ENCODE results near the gene WNT2B. TPM values are rescaled to one million over a fixed set of nuclear protein-coding genes. Genes with fewer than 3 reads are reported as not detected.
A peak's percentile ranks its signal among the peaks of the same experiment; 100 is the strongest.

The WNT2B gene
- total and polyA plus RNA-seq, 2 donors (not counting 1 experiment from before 2014, with no cell fraction given): 0.54 to 5.2 TPM

DNA sequence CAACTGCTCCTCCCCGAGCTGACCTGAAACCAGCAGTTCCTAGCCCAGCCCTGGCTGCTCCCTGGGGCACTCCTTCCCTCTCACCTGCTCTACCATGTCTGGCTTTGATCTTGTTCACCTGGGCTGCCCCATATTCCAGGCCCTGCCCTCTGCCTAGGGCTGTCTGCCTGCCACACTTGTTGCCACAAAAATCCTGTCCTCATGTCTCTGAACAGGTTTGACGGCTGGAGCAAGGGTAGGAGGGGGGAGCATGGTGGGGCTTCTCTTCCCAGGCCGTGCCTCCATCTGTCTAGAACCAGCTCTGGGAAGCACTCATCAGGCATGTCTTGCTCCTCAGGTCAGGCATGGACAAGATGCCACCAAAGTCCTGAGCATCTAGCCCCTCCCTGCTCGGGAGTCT, 44.3 kb upstream of the WNT2B start:
- intact Hi-C loops (cut with micrococcal nuclease): loop anchor here (10.0 kb wide), 1 partner anchor 210 kb away; the partner anchor contains the start of gene MOV10
- TF ChIP-seq EZH2 (IDR thresholded peaks at IDR 0.05; ENCODE audit: borderline replicate concordance, insufficient read depth, low read depth, low read length, poor library complexity, severe bottlenecking): no peak
- TF ChIP-seq, protein P1, sequence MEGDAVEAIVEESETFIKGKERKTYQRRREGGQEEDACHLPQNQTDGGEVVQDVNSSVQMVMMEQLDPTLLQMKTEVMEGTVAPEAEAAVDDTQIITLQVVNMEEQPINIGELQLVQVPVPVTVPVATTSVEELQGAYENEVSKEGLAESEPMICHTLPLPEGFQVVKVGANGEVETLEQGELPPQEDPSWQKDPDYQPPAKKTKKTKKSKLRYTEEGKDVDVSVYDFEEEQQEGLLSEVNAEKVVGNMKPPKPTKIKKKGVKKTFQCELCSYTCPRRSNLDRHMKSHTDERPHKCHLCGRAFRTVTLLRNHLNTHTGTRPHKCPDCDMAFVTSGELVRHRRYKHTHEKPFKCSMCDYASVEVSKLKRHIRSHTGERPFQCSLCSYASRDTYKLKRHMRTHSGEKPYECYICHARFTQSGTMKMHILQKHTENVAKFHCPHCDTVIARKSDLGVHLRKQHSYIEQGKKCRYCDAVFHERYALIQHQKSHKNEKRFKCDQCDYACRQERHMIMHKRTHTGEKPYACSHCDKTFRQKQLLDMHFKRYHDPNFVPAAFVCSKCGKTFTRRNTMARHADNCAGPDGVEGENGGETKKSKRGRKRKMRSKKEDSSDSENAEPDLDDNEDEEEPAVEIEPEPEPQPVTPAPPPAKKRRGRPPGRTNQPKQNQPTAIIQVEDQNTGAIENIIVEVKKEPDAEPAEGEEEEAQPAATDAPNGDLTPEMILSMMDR (IDR thresholded peaks at IDR 0.05): no peak
- H3K4me1 ChIP-seq (ENCODE audit: control insufficient read depth in 2 of 2, insufficient read depth in 2 of 2, low read length in 2 of 2): peaks cover 27 to 40% of the 10 kb centered on the region in 2 donors
- H3K27ac ChIP-seq (ENCODE audit: low read length in 2 of 2): no peak overlapping the region
- ChIA-PET POLR2A (no interaction called here), CTCF (interaction anchor here (1.0 to 3.2 kb wide), 2 partner anchors 74 to 118 kb away, joined by 3 to 17 read pairs; no protein-coding TSS in a partner anchor)
- no peak overlapping the region for H2AFZ ChIP-seq (ENCODE audit: insufficient read depth, low read depth, low read length, poor library complexity, severe bottlenecking)
- DNase-seq: no peak
- no peak for ATAC-seq (ENCODE audit: low read depth)
- peaks cover 17% of the 10 kb centered on the region for H3K27me3 Mint-ChIP-seq
- H3K79me2 ChIP-seq (ENCODE audit: control insufficient read depth, insufficient read depth, low read length): no peaks in the 10 kb centered on the region
- no peaks in the 10 kb centered on the region for H3K9me3 Mint-ChIP-seq (ENCODE audit: insufficient read depth)
- H3K4me3 Mint-ChIP-seq: no peak overlapping the region
- H3K4me2 ChIP-seq (replicated peaks; ENCODE audit: low read depth, low read length, poor library complexity, severe bottlenecking): no peak overlapping the region
- 79% methylated on average over 4 of the region's 4 CpGs for WGBS (ENCODE audit: insufficient coverage)
- H3K27me3 ChIP-seq (replicated peaks in 1 of 4; ENCODE audit: control extremely low read depth in 1 of 4, control insufficient read depth in 3 of 4, insufficient read depth in 4 of 4, low read length in 3 of 4): peaks cover 0 to 14% (median 6%) of the 10 kb centered on the region in 4 experiments
- peaks cover 46% of the 10 kb centered on the region for H3K4me1 Mint-ChIP-seq
- H3K27ac Mint-ChIP-seq: no peak overlapping the region
- H3K4me3 ChIP-seq (ENCODE audit: control extremely low read depth in 1 of 5, extremely low read depth in 1 of 5, insufficient read depth in 1 of 5, low read depth in 2 of 5, low read length in 4 of 5): no peak overlapping the region
- no peaks in the 10 kb centered on the region for H4K20me1 ChIP-seq (ENCODE audit: control insufficient read depth, insufficient read depth, low read length, poor library complexity, severe bottlenecking)
- no peak overlapping the region for H3K9ac ChIP-seq (ENCODE audit: low read length)
- peaks cover 0 to 5% (median 0%) of the 10 kb centered on the region in 3 donors for H3K9me3 ChIP-seq (ENCODE audit: control extremely low read depth in 1 of 3, control insufficient read depth in 2 of 3, insufficient read depth in 1 of 3, low read length in 2 of 3)
- no peaks in the 10 kb centered on the region for H3K36me3 ChIP-seq (replicated peaks in 1 of 2; ENCODE audit: control extremely low read depth in 1 of 2, control insufficient read depth in 1 of 2, extremely low read depth in 1 of 2, insufficient read depth in 2 of 2, low read length in 1 of 2)

DNA sequence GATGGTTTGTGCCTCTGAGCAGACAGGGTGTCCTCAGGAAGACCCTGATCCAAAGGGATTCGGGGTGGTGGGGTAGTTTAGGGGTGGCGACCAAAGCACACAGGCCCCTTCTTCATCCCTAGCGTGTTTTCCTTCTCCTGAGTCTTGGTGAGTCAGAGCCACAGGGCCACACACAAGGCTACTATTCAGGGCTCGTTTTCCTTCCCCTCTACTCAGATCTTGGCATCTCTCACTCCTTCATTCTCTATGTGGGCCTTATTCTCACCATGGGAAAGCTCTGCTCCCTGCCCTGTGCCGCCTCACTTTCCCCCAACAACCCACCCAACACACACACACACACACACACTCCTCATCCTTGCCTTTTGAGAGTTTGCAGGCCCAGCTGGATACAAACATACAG, 43.6 kb upstream of the WNT2B start:
- H3K27me3 ChIP-seq (replicated peaks in 1 of 4; ENCODE audit: control extremely low read depth in 1 of 4, control insufficient read depth in 3 of 4, insufficient read depth in 4 of 4, low read length in 3 of 4): peaks cover 0 to 14% (median 8%) of the 10 kb centered on the region in 4 experiments
- H3K4me3 ChIP-seq (ENCODE audit: control extremely low read depth in 1 of 5, extremely low read depth in 1 of 5, insufficient read depth in 1 of 5, low read depth in 2 of 5, low read length in 4 of 5): no peak overlapping the region
- H3K36me3 ChIP-seq (replicated peaks in 1 of 2; ENCODE audit: control extremely low read depth in 1 of 2, control insufficient read depth in 1 of 2, extremely low read depth in 1 of 2, insufficient read depth in 2 of 2, low read length in 1 of 2): no peaks in the 10 kb centered on the region
- peaks cover 19% of the 10 kb centered on the region for H3K27me3 Mint-ChIP-seq
- no peak overlapping the region for H3K27ac ChIP-seq (ENCODE audit: low read length in 2 of 2)
- H3K9ac ChIP-seq (ENCODE audit: low read length): no peak overlapping the region
- peak overlapping the region; percentile 70 for H2AFZ ChIP-seq (ENCODE audit: insufficient read depth, low read depth, low read length, poor library complexity, severe bottlenecking)
- ChIA-PET POLR2A (interaction anchor here (0.6 kb wide), 1 partner anchor 844 kb away, joined by 4 read pairs; no protein-coding TSS in a partner anchor), CTCF (interaction anchor here (1.0 to 2.5 kb wide), 6 partner anchors 37 to 243 kb away, joined by 3 to 63 read pairs (median 10); no protein-coding TSS in a partner anchor)
- intact Hi-C loops (cut with micrococcal nuclease): loop anchor here (10.0 kb wide), 1 partner anchor 210 kb away; the partner anchor contains the start of gene MOV10
- H3K4me3 Mint-ChIP-seq: no peak overlapping the region
- ATAC-seq (ENCODE audit: low read depth) (no peak), DNase-seq (no peak)
- H3K79me2 ChIP-seq (ENCODE audit: control insufficient read depth, insufficient read depth, low read length): no peaks in the 10 kb centered on the region
- peak overlapping the region; percentile 73 for H3K4me2 ChIP-seq (replicated peaks; ENCODE audit: low read depth, low read length, poor library complexity, severe bottlenecking)
- WGBS (ENCODE audit: insufficient coverage): 84% methylated on average over 3 of the region's 5 CpGs
- H4K20me1 ChIP-seq (ENCODE audit: control insufficient read depth, insufficient read depth, low read length, poor library complexity, severe bottlenecking): no peaks in the 10 kb centered on the region
- no peaks in the 10 kb centered on the region for H3K9me3 Mint-ChIP-seq (ENCODE audit: insufficient read depth)
- peaks cover 46% of the 10 kb centered on the region for H3K4me1 Mint-ChIP-seq
- H3K9me3 ChIP-seq (ENCODE audit: control extremely low read depth in 1 of 3, control insufficient read depth in 2 of 3, insufficient read depth in 1 of 3, low read length in 2 of 3): peaks cover 0 to 5% (median 0%) of the 10 kb centered on the region in 3 donors
- TF ChIP-seq, protein P1 (IDR thresholded peaks at IDR 0.05): no peak
- no peak for TF ChIP-seq EZH2 (IDR thresholded peaks at IDR 0.05; ENCODE audit: borderline replicate concordance, insufficient read depth, low read depth, low read length, poor library complexity, severe bottlenecking)
- peaks cover 27 to 40% of the 10 kb centered on the region in 2 donors for H3K4me1 ChIP-seq (ENCODE audit: control insufficient read depth in 2 of 2, insufficient read depth in 2 of 2, low read length in 2 of 2)
- peak overlapping the region; percentile 83 for H3K27ac Mint-ChIP-seq
